ENCODE results near the gene FES. TPM values are rescaled to one million over a fixed set of nuclear protein-coding genes. Genes with fewer than 3 reads are reported as not detected.

FES gene
- total and polyA plus RNA-seq, 2 of the 13 experiments (the other 11 are each of a cell fraction or from before 2014, with no cell fraction given) = 4.0 to 9.5 TPM

DNA sequence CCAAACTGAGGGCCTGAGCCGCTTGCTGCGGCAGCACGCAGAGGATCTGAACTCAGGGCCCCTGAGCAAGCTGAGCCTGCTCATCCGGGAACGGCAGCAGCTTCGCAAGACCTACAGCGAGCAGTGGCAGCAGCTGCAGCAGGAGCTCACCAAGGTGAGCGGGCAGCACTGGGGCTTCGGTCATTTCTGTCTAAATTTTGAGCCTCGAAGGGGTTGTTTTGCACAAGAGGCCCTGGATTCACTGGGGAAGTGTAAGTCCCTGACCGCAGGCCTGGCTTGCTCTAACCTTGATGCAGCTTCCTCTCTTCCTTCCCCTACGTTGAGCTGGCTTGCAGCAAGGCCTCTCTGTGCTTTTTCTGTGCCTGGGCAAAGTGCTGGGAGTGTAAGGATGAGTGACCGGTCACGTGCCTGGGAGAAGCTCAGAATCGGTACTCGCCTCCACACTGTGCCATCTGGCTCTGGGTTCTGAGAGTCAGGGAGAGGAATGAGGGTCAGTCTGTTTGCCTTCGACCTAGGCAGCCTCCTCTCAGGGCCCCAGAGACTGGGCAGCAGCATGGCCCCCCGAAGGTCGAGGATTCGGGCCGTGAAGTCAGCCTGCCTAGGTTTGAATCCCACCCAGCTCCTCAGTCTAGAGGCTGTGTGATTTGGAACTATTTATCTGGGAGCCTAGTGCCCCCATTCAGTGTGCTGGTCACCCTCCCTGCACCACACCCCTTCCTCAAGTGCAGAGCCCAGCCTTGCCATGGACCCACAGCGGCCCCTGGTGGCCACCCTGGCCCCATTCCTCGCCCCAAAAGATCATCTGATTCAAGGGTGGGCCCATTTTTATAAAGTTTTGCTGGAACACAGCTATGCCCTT, 1.4 kb downstream of the FES start (continued):
- TF ChIP-seq, protein P1, sequence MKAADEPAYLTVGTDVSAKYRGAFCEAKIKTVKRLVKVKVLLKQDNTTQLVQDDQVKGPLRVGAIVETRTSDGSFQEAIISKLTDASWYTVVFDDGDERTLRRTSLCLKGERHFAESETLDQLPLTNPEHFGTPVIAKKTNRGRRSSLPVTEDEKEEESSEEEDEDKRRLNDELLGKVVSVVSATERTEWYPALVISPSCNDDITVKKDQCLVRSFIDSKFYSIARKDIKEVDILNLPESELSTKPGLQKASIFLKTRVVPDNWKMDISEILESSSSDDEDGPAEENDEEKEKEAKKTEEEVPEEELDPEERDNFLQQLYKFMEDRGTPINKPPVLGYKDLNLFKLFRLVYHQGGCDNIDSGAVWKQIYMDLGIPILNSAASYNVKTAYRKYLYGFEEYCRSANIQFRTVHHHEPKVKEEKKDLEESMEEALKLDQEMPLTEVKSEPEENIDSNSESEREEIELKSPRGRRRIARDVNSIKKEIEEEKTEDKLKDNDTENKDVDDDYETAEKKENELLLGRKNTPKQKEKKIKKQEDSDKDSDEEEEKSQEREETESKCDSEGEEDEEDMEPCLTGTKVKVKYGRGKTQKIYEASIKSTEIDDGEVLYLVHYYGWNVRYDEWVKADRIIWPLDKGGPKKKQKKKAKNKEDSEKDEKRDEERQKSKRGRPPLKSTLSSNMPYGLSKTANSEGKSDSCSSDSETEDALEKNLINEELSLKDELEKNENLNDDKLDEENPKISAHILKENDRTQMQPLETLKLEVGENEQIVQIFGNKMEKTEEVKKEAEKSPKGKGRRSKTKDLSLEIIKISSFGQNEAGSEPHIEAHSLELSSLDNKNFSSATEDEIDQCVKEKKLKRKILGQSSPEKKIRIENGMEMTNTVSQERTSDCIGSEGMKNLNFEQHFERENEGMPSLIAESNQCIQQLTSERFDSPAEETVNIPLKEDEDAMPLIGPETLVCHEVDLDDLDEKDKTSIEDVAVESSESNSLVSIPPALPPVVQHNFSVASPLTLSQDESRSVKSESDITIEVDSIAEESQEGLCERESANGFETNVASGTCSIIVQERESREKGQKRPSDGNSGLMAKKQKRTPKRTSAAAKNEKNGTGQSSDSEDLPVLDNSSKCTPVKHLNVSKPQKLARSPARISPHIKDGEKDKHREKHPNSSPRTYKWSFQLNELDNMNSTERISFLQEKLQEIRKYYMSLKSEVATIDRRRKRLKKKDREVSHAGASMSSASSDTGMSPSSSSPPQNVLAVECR (CRISPR knock-in tag; IDR thresholded peaks at IDR 0.05; ENCODE audit: borderline replicate concordance) = no peak
- TF ChIP-seq, protein P2, sequence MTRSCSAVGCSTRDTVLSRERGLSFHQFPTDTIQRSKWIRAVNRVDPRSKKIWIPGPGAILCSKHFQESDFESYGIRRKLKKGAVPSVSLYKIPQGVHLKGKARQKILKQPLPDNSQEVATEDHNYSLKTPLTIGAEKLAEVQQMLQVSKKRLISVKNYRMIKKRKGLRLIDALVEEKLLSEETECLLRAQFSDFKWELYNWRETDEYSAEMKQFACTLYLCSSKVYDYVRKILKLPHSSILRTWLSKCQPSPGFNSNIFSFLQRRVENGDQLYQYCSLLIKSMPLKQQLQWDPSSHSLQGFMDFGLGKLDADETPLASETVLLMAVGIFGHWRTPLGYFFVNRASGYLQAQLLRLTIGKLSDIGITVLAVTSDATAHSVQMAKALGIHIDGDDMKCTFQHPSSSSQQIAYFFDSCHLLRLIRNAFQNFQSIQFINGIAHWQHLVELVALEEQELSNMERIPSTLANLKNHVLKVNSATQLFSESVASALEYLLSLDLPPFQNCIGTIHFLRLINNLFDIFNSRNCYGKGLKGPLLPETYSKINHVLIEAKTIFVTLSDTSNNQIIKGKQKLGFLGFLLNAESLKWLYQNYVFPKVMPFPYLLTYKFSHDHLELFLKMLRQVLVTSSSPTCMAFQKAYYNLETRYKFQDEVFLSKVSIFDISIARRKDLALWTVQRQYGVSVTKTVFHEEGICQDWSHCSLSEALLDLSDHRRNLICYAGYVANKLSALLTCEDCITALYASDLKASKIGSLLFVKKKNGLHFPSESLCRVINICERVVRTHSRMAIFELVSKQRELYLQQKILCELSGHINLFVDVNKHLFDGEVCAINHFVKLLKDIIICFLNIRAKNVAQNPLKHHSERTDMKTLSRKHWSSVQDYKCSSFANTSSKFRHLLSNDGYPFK (CRISPR knock-in tag; IDR thresholded peaks at IDR 0.05; ENCODE audit: borderline replicate concordance) = no peak
- TF ChIP-seq FOXO1 (CRISPR knock-in tag; IDR thresholded peaks at IDR 0.05) (no peak), SRF (IDR thresholded peaks at IDR 0.05; ENCODE audit: low read depth, low read length) (no peak), GABPA (IDR thresholded peaks at IDR 0.05; ENCODE audit: low read depth, low read length) (no peak), GABPA (CRISPR knock-in tag; IDR thresholded peaks at IDR 0.05; ENCODE audit: low read depth) (no peak), JUNB (CRISPR knock-in tag; IDR thresholded peaks at IDR 0.05; ENCODE audit: borderline replicate concordance) (no peak), GATAD1 (CRISPR knock-in tag; IDR thresholded peaks at IDR 0.05) (no peak), REPIN1 (CRISPR knock-in tag; IDR thresholded peaks at IDR 0.05; ENCODE audit: borderline replicate concordance, low read depth) (no peak), ZNF337 (CRISPR knock-in tag; IDR thresholded peaks at IDR 0.05; ENCODE audit: borderline replicate concordance, low read depth) (no peak), TIGD3 (CRISPR knock-in tag; IDR thresholded peaks at IDR 0.05; ENCODE audit: borderline replicate concordance) (no peak), ZNF30 (CRISPR knock-in tag; IDR thresholded peaks at IDR 0.05) (no peak), GTF2F1 (IDR thresholded peaks at IDR 0.05; ENCODE audit: low read length) (no peak), KDM5B (CRISPR knock-in tag; IDR thresholded peaks at IDR 0.05; ENCODE audit: borderline replicate concordance) (no peak)
- TF ChIP-seq, protein P3, sequence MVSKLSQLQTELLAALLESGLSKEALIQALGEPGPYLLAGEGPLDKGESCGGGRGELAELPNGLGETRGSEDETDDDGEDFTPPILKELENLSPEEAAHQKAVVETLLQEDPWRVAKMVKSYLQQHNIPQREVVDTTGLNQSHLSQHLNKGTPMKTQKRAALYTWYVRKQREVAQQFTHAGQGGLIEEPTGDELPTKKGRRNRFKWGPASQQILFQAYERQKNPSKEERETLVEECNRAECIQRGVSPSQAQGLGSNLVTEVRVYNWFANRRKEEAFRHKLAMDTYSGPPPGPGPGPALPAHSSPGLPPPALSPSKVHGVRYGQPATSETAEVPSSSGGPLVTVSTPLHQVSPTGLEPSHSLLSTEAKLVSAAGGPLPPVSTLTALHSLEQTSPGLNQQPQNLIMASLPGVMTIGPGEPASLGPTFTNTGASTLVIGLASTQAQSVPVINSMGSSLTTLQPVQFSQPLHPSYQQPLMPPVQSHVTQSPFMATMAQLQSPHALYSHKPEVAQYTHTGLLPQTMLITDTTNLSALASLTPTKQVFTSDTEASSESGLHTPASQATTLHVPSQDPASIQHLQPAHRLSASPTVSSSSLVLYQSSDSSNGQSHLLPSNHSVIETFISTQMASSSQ (IDR thresholded peaks at IDR 0.05; ENCODE audit: low read depth) = no peak
- TF ChIP-seq, protein P3 (CRISPR knock-in tag; IDR thresholded peaks at IDR 0.05; ENCODE audit: borderline replicate concordance) = no peak

Data from HepG2 (cell line).